DOHH2 (cell line): Measurements from ENCODE around the gene NGF.

Experiments
- H3F3A ChIP-seq: fragments of 200-600 bp; sonication (generic), shearing (Covaris generic); 2 replicates; pipeline ENCODE4 v1.6.0; 2016; ENCODE audit warnings: antibody characterized with exemption, mild to moderate bottlenecking; ENCODE audit not compliant: control insufficient read depth, insufficient read depth
- H3K27ac ChIP-seq: fragments of 200-600 bp; sonication (generic); 2 replicates; pipeline ENCODE4 v1.5.1; 2014; ENCODE audit warnings: low read depth, mild to moderate bottlenecking, low read length, moderate library complexity
- H3K27me3 ChIP-seq: fragments of 200-600 bp; sonication (generic); 2 replicates; pipeline ENCODE4 v1.6.1; 2014; ENCODE audit warnings: mild to moderate bottlenecking, low read length, mixed read lengths; ENCODE audit not compliant: control insufficient read depth
- H3K36me3 ChIP-seq: fragments of 200-600 bp; sonication (generic); 2 replicates; pipeline ENCODE4 v1.6.1; 2014; ENCODE audit warnings: mild to moderate bottlenecking, low read length, moderate library complexity, mixed read lengths; ENCODE audit not compliant: control insufficient read depth
- H3K4me1 ChIP-seq: fragments of 200-600 bp; sonication (generic); 2 replicates; pipeline ENCODE4 v1.6.1; 2014; ENCODE audit warnings: mild to moderate bottlenecking, low read length, mixed read lengths; ENCODE audit not compliant: control insufficient read depth
- H3K4me2 ChIP-seq: fragments of 200-600 bp; sonication (generic); 2 replicates; pipeline ENCODE4 v1.6.0; 2014; ENCODE audit warnings: mild to moderate bottlenecking, low read length, moderate library complexity
- H3K4me3 ChIP-seq: fragments of 200-600 bp; sonication (generic); 2 replicates; pipeline ENCODE4 v1.5.1; 2014; ENCODE audit warnings: mild to moderate bottlenecking, low read length, mixed read lengths
- H3K79me2 ChIP-seq: fragments of 200-600 bp; sonication (generic); 2 replicates; pipeline ENCODE4 v1.6.1; 2014; ENCODE audit warnings: mild to moderate bottlenecking, low read length, mixed read lengths; ENCODE audit not compliant: control insufficient read depth
- H3K9me2 ChIP-seq: fragments of 200-600 bp; sonication (generic); replicated peaks from 2 replicates; pipeline ENCODE4 v1.6.1; 2014; ENCODE audit warnings: mild to moderate bottlenecking, low read length, mixed read lengths; ENCODE audit not compliant: control insufficient read depth
- H3K9me3 ChIP-seq: fragments of 200-600 bp; sonication (generic); 2 replicates; pipeline ENCODE4 v1.6.1; 2014; ENCODE audit warnings: antibody characterized with exemption, low read length, mixed read lengths; ENCODE audit not compliant: control insufficient read depth, insufficient read depth
- H4K20me1 ChIP-seq: fragments of 200-600 bp; sonication (generic); 2 replicates; pipeline ENCODE4 v1.6.0; 2014; ENCODE audit warnings: low read depth, mild to moderate bottlenecking, antibody characterized with exemption, low read length, moderate library complexity; ENCODE audit not compliant: control insufficient read depth, insufficient read depth
- CTCF ChIP-seq: fragments of 200-600 bp; sonication (generic); IDR thresholded peaks from one replicate; pipeline ENCODE4 v1.5.1; 2014; ENCODE audit warnings: antibody characterized with exemption, mild to moderate bottlenecking, low read depth, low read length; ENCODE audit not compliant: poor library complexity, severe bottlenecking
- EZH2phosphoT487 ChIP-seq: fragments of 200-600 bp; sonication (generic); IDR thresholded peaks from 2 replicates; pipeline ENCODE4 v1.6.1; 2017; ENCODE audit warnings: borderline replicate concordance, mild to moderate bottlenecking, antibody characterized with exemption, low read length, moderate library complexity, mixed read lengths

The NGF gene

GRCh38 chr1:115261496-115261895 lies 76.6 kb downstream of the NGF start:
- Histone ChIP-seq H3K27ac (no peak overlapping the region), H3K79me2 (no peaks in the 10 kb centered on the region), H3K9me2 (no peaks in the 10 kb centered on the region), H3K36me3 (no peaks in the 10 kb centered on the region), H3K4me2 (no peak overlapping the region), H4K20me1 (no peaks in the 10 kb centered on the region), H3K9me3 (no peaks in the 10 kb centered on the region; the same call in 1 of the 2 replicates), H3K4me3 (no peak overlapping the region), H3F3A (no peaks in the 10 kb centered on the region), H3K27me3 (no peaks in the 10 kb centered on the region), H3K4me1 (no peaks in the 10 kb centered on the region)
- TF ChIP-seq CTCF (no peak), EZH2phosphoT487 (no peak)

DNA sequence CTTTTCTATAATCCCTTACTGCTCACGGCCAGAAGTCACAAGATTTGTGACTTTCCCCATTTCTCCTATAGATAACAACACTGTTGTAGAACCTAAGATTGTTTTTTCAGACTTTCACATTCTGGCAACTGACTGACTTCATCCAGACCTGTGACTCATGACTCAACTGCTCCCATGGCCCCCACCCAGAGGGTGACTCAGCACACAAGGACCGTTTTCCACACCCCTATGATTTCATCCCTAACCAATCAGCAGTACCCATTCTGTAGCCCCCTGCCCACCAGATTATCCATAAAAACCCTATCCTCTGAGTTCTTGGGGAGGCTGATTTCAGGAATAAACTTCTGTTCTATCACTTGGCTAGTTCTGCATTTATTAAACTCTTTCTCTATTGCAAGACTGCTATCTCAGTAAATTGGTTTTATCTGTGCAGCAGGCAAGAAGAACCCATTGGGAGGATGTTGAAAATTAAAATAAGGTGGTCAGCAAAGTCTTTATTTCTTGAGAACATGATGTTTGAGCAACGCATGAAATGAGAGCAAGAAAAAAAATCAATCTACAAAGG lies 79.7 kb downstream of the NGF start:
- H3K4me3 ChIP-seq = no peak overlapping the region
- no peak overlapping the region for H3K4me2 ChIP-seq
- H3K4me1 ChIP-seq = no peaks in the 10 kb centered on the region
- no peak for TF ChIP-seq CTCF
- no peak for TF ChIP-seq EZH2phosphoT487
- no peaks in the 10 kb centered on the region for H3K79me2 ChIP-seq
- H3K27me3 ChIP-seq = no peaks in the 10 kb centered on the region
- no peaks in the 10 kb centered on the region for H3K9me2 ChIP-seq
- no peaks in the 10 kb centered on the region for H3F3A ChIP-seq
- no peaks in the 10 kb centered on the region for H4K20me1 ChIP-seq
- H3K27ac ChIP-seq = no peak overlapping the region
- H3K36me3 ChIP-seq = no peaks in the 10 kb centered on the region
- H3K9me3 ChIP-seq = no peaks in the 10 kb centered on the region; the same call in 1 of the 2 replicates

GRCh38 chr1:115257591-115257990 lies 80.5 kb downstream of the NGF start:
- Histone ChIP-seq H3K9me2 (no peaks in the 10 kb centered on the region), H3K4me1 (no peaks in the 10 kb centered on the region), H3K4me3 (no peak overlapping the region), H3K36me3 (no peaks in the 10 kb centered on the region), H3K4me2 (no peak overlapping the region), H3K79me2 (no peaks in the 10 kb centered on the region), H3F3A (no peaks in the 10 kb centered on the region), H3K9me3 (no peaks in the 10 kb centered on the region; the same call in 1 of the 2 replicates), H3K27ac (no peak overlapping the region), H4K20me1 (no peaks in the 10 kb centered on the region), H3K27me3 (no peaks in the 10 kb centered on the region)
- TF ChIP-seq CTCF = no peak
- TF ChIP-seq EZH2phosphoT487 = no peak
